Inflammatory macrophage treated with lipopolysaccharide for 1 hour (primary cell): ENCODE results near the gene CCKAR.

ENCODE experiments used
- DNase-seq, 2 donors: peaks; one replicate each; pipeline ENCODE4 v3.0.0-alpha.2; 2020 to 2022

Gene CCKAR

GRCh38 chr4:26458157-26458561, 32.1 kb downstream of the CCKAR start:
- DNase-seq = no peak

GRCh38 chr4:26457412-26457811, 32.9 kb downstream of the CCKAR start:
- no peak for DNase-seq

DNA sequence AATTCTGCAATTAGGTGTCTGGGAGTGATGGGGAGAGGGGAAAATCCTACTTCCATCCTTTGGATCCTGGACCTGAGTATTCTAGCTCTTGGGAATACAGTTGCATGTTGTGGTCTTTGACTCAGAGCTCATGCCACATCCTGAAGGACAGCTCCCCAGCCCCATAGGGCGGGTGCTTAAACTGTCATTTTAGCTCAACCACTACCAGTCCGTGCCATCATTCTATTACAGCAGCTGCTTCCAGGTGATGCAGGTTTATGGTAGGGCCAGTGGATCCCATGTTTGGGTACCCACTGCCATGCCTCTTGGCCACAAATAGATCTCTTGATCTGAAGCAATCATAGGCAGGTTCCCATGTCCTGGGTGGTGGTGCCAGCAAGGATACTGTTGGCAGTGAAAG, 34.7 kb downstream of the CCKAR start:
- no peak for DNase-seq

- DNase-seq = no peak
Observed at GRCh38 chr4:26454961-26455360, 35.3 kb downstream of the CCKAR start.

GRCh38 chr4:26452565-26453531, 37.4 kb downstream of the CCKAR start:
- no peak for DNase-seq

GRCh38 chr4:26451597-26451996, 38.7 kb downstream of the CCKAR start:
- DNase-seq = no peak

GRCh38 chr4:26450418-26450817, 39.9 kb downstream of the CCKAR start:
- no peak for DNase-seq

- DNase-seq = no peak
Observed at GRCh38 chr4:26447378-26447777, 42.9 kb downstream of the CCKAR start.

GRCh38 chr4:26441771-26442170, 48.5 kb downstream of the CCKAR start:
- no peak for DNase-seq

DNA sequence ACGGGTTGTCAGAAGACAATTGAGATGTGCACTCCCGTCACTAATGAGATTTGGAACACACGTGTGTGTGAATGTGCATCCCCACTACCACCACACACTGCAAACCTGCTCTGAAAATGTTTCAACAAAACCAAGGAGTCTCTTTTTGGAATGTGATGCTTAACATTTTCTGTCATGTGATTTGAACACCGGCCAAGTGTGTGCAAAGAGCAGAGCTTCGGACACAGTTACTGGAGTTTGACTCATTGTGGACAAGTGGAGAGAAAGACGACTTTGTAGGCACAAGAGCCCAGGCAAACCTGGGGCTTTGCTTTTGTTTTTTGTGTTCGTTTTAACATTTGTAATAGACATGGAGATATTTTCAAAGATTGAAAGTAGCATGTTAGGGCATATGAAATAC, 49.2 kb downstream of the CCKAR start:
- no peak for DNase-seq

DNA sequence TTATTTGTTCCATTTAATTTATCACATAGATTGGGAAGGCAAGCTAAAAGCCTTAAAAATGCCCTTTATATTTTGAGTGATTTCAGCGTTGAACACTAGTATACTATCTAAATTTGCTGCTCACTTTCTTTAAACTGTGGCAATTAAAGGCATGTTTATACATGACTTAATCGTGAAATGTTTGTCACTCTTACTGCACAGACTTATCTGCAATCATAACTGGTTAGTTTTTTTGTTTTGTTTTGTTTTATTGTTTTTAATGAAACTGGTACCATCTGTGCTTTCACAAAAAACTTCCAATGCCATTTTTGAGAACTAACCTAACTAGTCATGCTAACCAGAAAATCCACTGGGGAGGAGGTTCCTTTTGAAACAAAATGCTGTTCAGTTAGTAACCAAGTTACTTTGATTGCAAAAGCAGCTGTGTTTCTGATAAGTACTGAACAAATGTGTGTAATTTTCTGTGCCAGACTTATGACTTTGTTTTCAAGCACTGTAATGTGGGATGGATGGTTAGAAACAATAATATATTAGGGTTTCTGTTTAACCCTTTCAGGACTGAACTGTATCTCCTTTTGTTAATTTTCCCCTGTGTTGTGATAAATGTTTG, 56.1 kb downstream of the CCKAR start:
- no peak for DNase-seq

DNA sequence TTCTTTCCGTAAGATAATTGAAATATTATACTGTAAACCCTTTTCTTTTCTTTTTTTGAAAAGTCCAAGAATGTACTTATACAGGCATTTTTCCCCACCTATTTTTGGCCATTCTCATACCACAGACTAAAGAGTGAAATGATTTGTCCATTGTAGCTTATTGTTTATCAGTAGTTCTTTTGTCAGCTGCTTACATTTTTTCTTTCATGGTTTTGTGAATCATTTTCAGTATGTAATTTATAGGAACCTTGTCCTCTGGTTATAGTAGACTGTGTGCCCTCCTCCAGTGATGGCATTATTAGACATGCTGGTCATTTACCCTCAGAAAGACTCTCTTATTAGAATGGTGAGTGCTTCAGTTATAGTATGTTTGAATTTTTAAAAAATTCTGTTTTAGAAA, 56.7 kb downstream of the CCKAR start:
- DNase-seq = no peak

GRCh38 chr4:26432419-26432818, 57.9 kb downstream of the CCKAR start:
- DNase-seq = no peak

GRCh38 chr4:26431461-26432180, 58.7 kb downstream of the CCKAR start:
- no peak for DNase-seq
